Upper lobe of right lung (tissue), 1 donor: Measurements from ENCODE around the gene SNX1. TPM values are rescaled to one million over a fixed set of nuclear protein-coding genes. Genes with fewer than 3 reads are reported as not detected.

Experiments
- ATAC-seq: fragments of 200-7000 bp; cut with Tn5 transposase; one replicate; pipeline ENCODE4 v1.9.1; 2020; ENCODE audit warnings: mild to moderate bottlenecking, moderate library complexity
- DNase-seq: peaks from one replicate; pipeline ENCODE4 v3.0.0-alpha.2; 2020
- H3K27ac ChIP-seq: fragments of 200-600 bp; one replicate; pipeline ENCODE4 v1.8.0; 2022
- H3K27me3 ChIP-seq: fragments of 200-600 bp; one replicate; pipeline ENCODE4 v1.8.0; 2022; ENCODE audit warnings: mild to moderate bottlenecking
- H3K36me3 ChIP-seq: fragments of 200-600 bp; one replicate; pipeline ENCODE4 v1.8.0; 2022
- H3K4me1 ChIP-seq: fragments of 200-600 bp; one replicate; pipeline ENCODE4 v1.8.0; 2022
- H3K4me3 ChIP-seq: fragments of 200-600 bp; one replicate; pipeline ENCODE4 v1.8.0; 2022; ENCODE audit warnings: mild to moderate bottlenecking
- H3K9me3 ChIP-seq: fragments of 200-600 bp; one replicate; pipeline ENCODE4 v1.8.0; 2022
- CTCF ChIP-seq: fragments of 200-600 bp; IDR thresholded peaks from one replicate; pipeline ENCODE4 v1.8.0; 2022; ENCODE audit warnings: antibody characterized with exemption
- intact Hi-C: fragments of 100-400 bp; cut with DNase I; formaldehyde crosslinking; loops from one replicate; pipeline ENCODE4 v1.11.0; 2022
- total RNA-seq: library from RNA; stranded (reverse); fragmentation: NEBNext Ultra II Directional; extraction: Animal tissue kit (Norgen Biotek cat#: 25700); gene quantifications from one replicate; pipeline ENCODE4 v1.2.1, GENCODE V29; 2021
- donor health status: DM: no; HTN: yes; CAD: no; lungs with severe emphysema.

The SNX1 gene
- total RNA-seq, 1 donor from 2014 or later, result 162 TPM

GRCh38 chr15:64166102-64166890, 70.5 kb downstream of the SNX1 start:
- peaks cover 10% of the 10 kb centered on the region for H3K4me1 ChIP-seq
- DNase-seq (no peak), ATAC-seq (no peak)
- no peak overlapping the region for H3K27ac ChIP-seq
- H3K27me3 ChIP-seq, result no peaks in the 10 kb centered on the region
- no peak overlapping the region for H3K4me3 ChIP-seq
- H3K9me3 ChIP-seq, result no peaks in the 10 kb centered on the region
- intact Hi-C loops, result no loop called here
- H3K36me3 ChIP-seq, result peaks cover 6% of the 10 kb centered on the region
- TF ChIP-seq CTCF, result no peak

DNA sequence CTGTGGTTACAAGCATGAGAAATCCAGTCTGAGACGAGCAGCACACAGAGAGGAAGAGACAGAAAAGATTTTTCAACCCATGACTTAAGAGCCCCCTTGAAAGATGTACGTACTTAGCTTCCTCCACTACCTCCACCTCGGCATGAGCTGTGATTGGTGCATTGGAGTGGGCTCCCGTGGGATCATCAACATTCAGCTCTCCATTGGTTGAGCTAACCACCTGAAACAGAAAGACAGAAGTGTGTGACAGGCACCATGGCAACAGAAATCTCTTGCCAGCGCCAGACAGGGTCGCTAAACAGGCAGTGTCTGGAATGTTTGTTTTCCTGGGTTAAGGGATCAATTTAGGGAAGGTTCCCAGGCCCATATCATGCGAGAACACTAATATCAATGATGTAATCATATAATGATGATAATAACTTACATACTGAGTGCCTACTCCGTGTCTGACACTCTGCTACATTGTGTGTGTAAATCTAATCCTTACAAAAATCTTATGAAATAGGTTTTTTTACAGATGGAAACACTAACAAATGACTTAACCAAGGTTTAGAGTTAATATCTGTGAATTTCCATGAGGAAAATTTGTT, 84.5 kb downstream of the SNX1 start:
- DNase-seq (no peak), ATAC-seq (no peak)
- H3K27me3 ChIP-seq, result no peaks in the 10 kb centered on the region
- TF ChIP-seq CTCF, result no peak
- no peak overlapping the region for H3K4me3 ChIP-seq
- peaks cover 25% of the 10 kb centered on the region for H3K36me3 ChIP-seq
- H3K4me1 ChIP-seq, result no peaks in the 10 kb centered on the region
- H3K9me3 ChIP-seq, result no peaks in the 10 kb centered on the region
- no peak overlapping the region for H3K27ac ChIP-seq
- intact Hi-C loops, result no loop called here

DNA sequence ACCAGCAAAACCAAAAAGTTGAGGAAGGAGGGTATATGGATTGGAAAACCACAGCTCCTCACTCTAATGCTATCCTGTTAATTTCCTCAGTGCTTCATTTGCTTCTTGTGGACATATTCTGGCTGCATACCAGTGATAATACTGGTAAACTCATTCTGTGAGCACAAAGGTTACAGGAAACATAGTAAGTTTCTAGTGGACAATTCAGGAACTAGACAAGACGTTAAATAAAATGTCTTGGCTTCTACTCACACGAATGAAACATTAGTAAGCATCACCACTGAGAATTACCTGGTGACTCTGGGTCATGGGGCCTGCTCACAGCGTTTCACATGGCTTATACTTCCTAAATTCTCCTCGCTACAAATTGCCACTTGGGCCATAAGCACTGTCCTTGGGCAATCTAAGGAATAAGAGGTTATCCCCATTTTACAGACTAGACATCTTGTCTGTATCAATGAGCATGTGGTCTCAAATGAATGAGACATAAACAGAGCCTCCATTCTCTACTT, 87.1 kb downstream of the SNX1 start:
- Histone ChIP-seq H3K27ac (no peak overlapping the region), H3K4me3 (no peak overlapping the region), H3K36me3 (peaks cover 28% of the 10 kb centered on the region), H3K9me3 (no peaks in the 10 kb centered on the region), H3K4me1 (no peaks in the 10 kb centered on the region), H3K27me3 (no peaks in the 10 kb centered on the region)
- ATAC-seq (no peak), DNase-seq (no peak)
- TF ChIP-seq CTCF, result no peak
- intact Hi-C loops, result no loop called here

DNA sequence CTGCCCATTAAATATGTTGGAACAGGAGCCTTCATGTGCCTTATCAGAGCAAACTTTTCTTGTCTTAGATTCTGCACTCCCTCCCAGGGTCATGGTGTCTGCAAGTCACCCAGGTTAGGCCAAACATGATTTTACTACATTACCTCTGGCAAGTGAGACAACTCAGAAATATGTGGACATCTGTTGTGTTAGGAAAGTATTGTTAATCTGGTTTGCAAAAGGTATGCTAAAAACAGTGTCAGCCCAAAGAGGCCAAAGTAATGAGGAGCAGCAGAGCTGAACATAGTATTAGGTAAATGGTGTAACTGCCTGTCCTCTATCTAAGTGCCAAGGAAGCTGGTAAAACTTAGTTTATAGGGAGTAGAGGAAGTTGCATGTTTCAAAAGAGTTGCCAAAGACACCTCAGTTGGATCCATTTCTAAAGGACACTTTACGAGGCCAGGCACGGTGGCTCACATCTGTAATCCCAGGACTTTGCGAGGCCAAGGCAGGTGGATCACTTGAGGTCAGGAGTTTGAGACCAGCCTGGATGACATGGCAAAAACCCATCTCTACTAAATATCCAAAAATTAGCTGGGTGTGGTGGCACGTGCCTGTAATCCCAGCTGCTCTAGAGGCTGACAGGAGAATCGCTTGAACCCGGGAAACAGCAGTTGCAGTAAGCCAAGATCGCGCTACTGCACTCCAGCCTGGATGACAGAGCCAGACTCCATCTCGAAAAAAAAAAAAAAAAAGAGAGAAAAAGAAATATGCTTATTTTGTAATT, 89.5 kb downstream of the SNX1 start:
- Histone ChIP-seq H3K4me3 (no peak overlapping the region), H3K9me3 (no peaks in the 10 kb centered on the region), H3K36me3 (peaks cover 23% of the 10 kb centered on the region), H3K27ac (no peak overlapping the region), H3K27me3 (no peaks in the 10 kb centered on the region), H3K4me1 (no peaks in the 10 kb centered on the region)
- intact Hi-C loops, result no loop called here
- ATAC-seq (no peak), DNase-seq (no peak)
- no peak for TF ChIP-seq CTCF

- TF ChIP-seq CTCF, result no peak
- no peaks in the 10 kb centered on the region for H3K4me1 ChIP-seq
- ATAC-seq (no peak), DNase-seq (no peak)
- no peak overlapping the region for H3K27ac ChIP-seq
- intact Hi-C loops, result no loop called here
- peaks cover 23% of the 10 kb centered on the region for H3K36me3 ChIP-seq
- no peaks in the 10 kb centered on the region for H3K27me3 ChIP-seq
- H3K4me3 ChIP-seq, result no peak overlapping the region
- no peaks in the 10 kb centered on the region for H3K9me3 ChIP-seq
Measured at GRCh38 chr15:64187396-64188191, 91.8 kb downstream of the SNX1 start.
